Tibial nerve (tissue), 4 donors: Measurements from ENCODE around the gene FLCN. TPM values are rescaled to one million over a fixed set of nuclear protein-coding genes. Genes with fewer than 3 reads are reported as not detected.

Experiments
- DNase-seq, 2 donors: peaks; one replicate each; pipeline ENCODE4 v3.0.0-alpha.2; 2019; ENCODE audit warnings: low spot score in 2 of 2
- H3K27ac ChIP-seq, 4 donors: fragments of 200-600 bp; sonication (generic) in 3 of 4; one replicate each; pipeline ENCODE4 v1.5.1; 2017 to 2019; ENCODE audit warnings: mild to moderate bottlenecking in 1 of 4
- H3K27me3 ChIP-seq, 2 donors: fragments of 200-600 bp; sonication (generic) in 1 of 2; one replicate each; pipeline versions ENCODE4 v1.5.1 to v1.6.0; 2017 to 2019
- H3K36me3 ChIP-seq, 3 donors: fragments of 200-600 bp; sonication (generic); one replicate each; pipeline ENCODE4 v1.5.1; 2018 to 2019
- H3K4me1 ChIP-seq, 4 donors: fragments of 200-600 bp; sonication (generic) in 3 of 4; one replicate each; pipeline ENCODE4 v1.5.1; 2017 to 2019
- H3K4me3 ChIP-seq, 4 donors: fragments of 200-600 bp; sonication (generic) in 3 of 4; one replicate each; pipeline ENCODE4 v1.5.1; 2017 to 2019; ENCODE audit warnings: mild to moderate bottlenecking in 1 of 4, moderate library complexity in 1 of 4
- H3K9me3 ChIP-seq, 4 donors: fragments of 200-600 bp; sonication (generic) in 3 of 4; one replicate each; pipeline ENCODE4 v1.5.1; 2017 to 2019
- CTCF ChIP-seq, 5 experiments: fragments of 200-600 bp in 3 of 5; fragments of 450-650 bp in 2 of 5; sonication (generic) in 3 of 5; IDR thresholded peaks; one replicate each; pipeline ENCODE4 v1.5.1; 2016 to 2019; ENCODE audit warnings: antibody characterized with exemption in 5 of 5, mild to moderate bottlenecking in 3 of 5, moderate library complexity in 2 of 5
- EP300 ChIP-seq, 2 donors: sonication (generic); formaldehyde crosslinking; IDR thresholded peaks; one replicate each; pipeline ENCODE4 v1.6.1; 2017; ENCODE audit warnings: antibody characterized with exemption in 2 of 2, mild to moderate bottlenecking in 1 of 2
- POLR2A ChIP-seq, 2 donors: fragments of 450-650 bp; IDR thresholded peaks; one replicate each; pipeline ENCODE4 v1.6.1; 2017; ENCODE audit warnings: antibody characterized with exemption in 2 of 2, mild to moderate bottlenecking in 2 of 2, moderate library complexity in 2 of 2
- WGBS, 2 donors: methylation state at CpG; one replicate each; pipeline ENCODE4 v1.1.5; 2018; 5-methylcytosine and 5-hydroxymethylcytosine counted together
- total RNA-seq, 4 donors: library from RNA; depleted of rRNA; stranded (reverse); fragments of >200 nt; gene quantifications; one replicate each; pipeline ENCODE4 v1.1.0, GENCODE V29; 2016

Gene FLCN
- total RNA-seq, 4 donors from 2014 or later: 71.5 to 85.9 (median 76.6) TPM

DNA sequence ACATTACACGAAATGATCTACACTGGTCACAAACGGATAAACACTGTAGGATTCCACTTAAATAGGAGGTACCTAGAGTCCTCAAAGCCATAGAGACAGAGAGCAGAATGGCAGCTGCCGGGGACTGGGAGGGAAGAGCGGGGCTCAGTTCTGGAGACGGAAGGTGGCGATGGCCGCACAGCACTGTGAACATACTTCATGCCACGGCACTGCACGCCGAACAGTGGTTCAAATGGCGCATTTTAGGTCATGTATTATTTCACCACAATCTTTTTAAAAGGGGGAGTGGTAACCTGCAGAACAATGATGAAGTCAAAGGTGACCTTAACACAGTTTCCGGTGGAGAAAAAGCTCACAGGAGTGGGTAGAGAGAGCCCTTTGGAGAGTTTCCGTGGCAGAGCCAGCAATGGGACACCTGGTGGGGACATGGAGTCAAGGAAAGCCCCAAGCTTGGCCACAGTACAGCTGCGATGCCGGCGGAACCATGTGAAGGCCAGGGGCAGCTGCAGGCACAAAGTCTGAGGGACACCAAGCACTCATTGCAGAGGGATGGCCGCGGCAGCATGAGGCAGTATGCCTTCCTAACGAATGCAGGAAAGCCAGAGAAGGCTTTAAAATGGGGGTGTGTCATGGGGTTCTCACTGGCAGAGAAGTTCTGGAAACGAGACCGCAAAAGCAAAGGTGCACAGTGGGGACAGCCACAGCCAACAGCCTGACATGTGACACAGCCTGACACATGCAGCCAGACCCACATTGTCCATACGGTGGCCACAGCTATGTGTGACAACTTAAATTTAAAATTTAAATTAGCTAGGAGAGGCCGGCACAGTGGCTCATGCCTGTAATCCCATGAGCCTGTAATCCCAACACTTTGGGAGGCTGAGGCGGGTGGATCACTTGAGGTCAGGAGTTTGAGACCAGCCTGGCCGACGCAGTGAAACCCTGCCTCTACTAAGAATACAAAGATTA is 7.3 kb downstream of the FLCN start:
- no peak overlapping the region for H3K4me3 ChIP-seq
- TF ChIP-seq CTCF (IDR thresholded peaks at IDR 0.05) (no peak), POLR2A (IDR thresholded peaks at IDR 0.05) (no peak), EP300 (IDR thresholded peaks at IDR 0.05) (no peak)
- no peak overlapping the region for H3K27ac ChIP-seq
- H3K36me3 ChIP-seq: peaks cover 9 to 82% (median 48%) of the 10 kb centered on the region in 3 donors
- no peak for DNase-seq
- no peaks in the 10 kb centered on the region for H3K27me3 ChIP-seq
- no peaks in the 10 kb centered on the region for H3K9me3 ChIP-seq
- H3K4me1 ChIP-seq: peaks cover 0 to 15% (median 5%) of the 10 kb centered on the region in 4 donors
- 87 to 88% methylated on average over 26 of the region's 26 CpGs for WGBS, 2 donors

GRCh38 chr17:17228521-17229279 is 8.3 kb downstream of the FLCN start:
- Histone ChIP-seq H3K36me3 (peaks cover 9 to 92% (median 55%) of the 10 kb centered on the region in 3 donors), H3K27ac (no peak overlapping the region), H3K4me1 (peaks cover 0 to 6% (median 0%) of the 10 kb centered on the region in 4 donors), H3K9me3 (no peaks in the 10 kb centered on the region), H3K27me3 (no peaks in the 10 kb centered on the region), H3K4me3 (no peak overlapping the region)
- TF ChIP-seq EP300 (IDR thresholded peaks at IDR 0.05): no peak
- TF ChIP-seq POLR2A (IDR thresholded peaks at IDR 0.05): no peak
- TF ChIP-seq CTCF (IDR thresholded peaks at IDR 0.05): no peak
- 89 to 90% methylated on average over 14 to 17 of the region's 17 CpGs for WGBS, 2 donors
- DNase-seq: no peak

GRCh38 chr17:17227608-17228520 is 9.1 kb downstream of the FLCN start:
- no peak overlapping the region for H3K4me3 ChIP-seq
- TF ChIP-seq POLR2A (IDR thresholded peaks at IDR 0.05) (no peak), EP300 (IDR thresholded peaks at IDR 0.05) (no peak), CTCF (IDR thresholded peaks at IDR 0.05) (no peak)
- H3K36me3 ChIP-seq: peaks cover 9 to 100% (median 63%) of the 10 kb centered on the region in 3 donors
- no peaks in the 10 kb centered on the region for H3K27me3 ChIP-seq
- H3K9me3 ChIP-seq: no peaks in the 10 kb centered on the region
- DNase-seq: no peak
- no peak overlapping the region for H3K27ac ChIP-seq
- WGBS, 2 donors: 87 to 88% methylated on average over 24 to 25 of the region's 25 CpGs
- peaks cover 0 to 4% (median 0%) of the 10 kb centered on the region in 4 donors for H3K4me1 ChIP-seq

GRCh38 chr17:17226451-17227265 is 10.3 kb downstream of the FLCN start:
- TF ChIP-seq CTCF (IDR thresholded peaks at IDR 0.05) (no peak), EP300 (IDR thresholded peaks at IDR 0.05) (no peak), POLR2A (IDR thresholded peaks at IDR 0.05) (no peak)
- no peaks in the 10 kb centered on the region for H3K9me3 ChIP-seq
- no peaks in the 10 kb centered on the region for H3K4me1 ChIP-seq
- no peak overlapping the region for H3K4me3 ChIP-seq
- 93 to 94% methylated on average over 14 of the region's 16 CpGs for WGBS, 2 donors
- DNase-seq: no peak
- H3K36me3 ChIP-seq: peaks cover 9 to 100% (median 69%) of the 10 kb centered on the region in 3 donors
- H3K27me3 ChIP-seq: no peaks in the 10 kb centered on the region
- H3K27ac ChIP-seq: no peak overlapping the region
